Measurements from ENCODE around the gene XXYLT1. TPM values are rescaled to one million over a fixed set of nuclear protein-coding genes. Genes with fewer than 3 reads are reported as not detected.

The XXYLT1 gene
- polyA plus RNA-seq, 1 donor (not counting 4 experiments of a cell fraction or from before 2014, with no cell fraction given) = 11.1 TPM

- FAIRE-seq (no peak), DNase-seq (ENCODE audit: low read depth, low spot score) (no peak)
- Histone ChIP-seq H3K4me3 (ENCODE audit: control insufficient read depth in 2 of 3, extremely low read depth in 1 of 3, insufficient read depth in 2 of 3, low read depth in 1 of 3, low read length in 3 of 3) (no peak overlapping the region), H3K4me2 (ENCODE audit: control insufficient read depth, extremely low read depth, insufficient read depth, low read depth, low read length) (no peak overlapping the region), H2AFZ (ENCODE audit: control insufficient read depth, low read length) (no peak overlapping the region), H3K4me1 (ENCODE audit: control insufficient read depth, extremely low read depth, insufficient read depth, low read length) (peaks cover 8% of the 10 kb centered on the region), H3K9me1 (ENCODE audit: control insufficient read depth, extremely low read depth, insufficient read depth, low read length) (no peaks in the 10 kb centered on the region), H3K27me3 (ENCODE audit: control insufficient read depth, extremely low read depth, insufficient read depth, low read length) (no peaks in the 10 kb centered on the region), H3K9ac (ENCODE audit: control insufficient read depth, extremely low read depth, insufficient read depth, low read length) (no peak overlapping the region), H3K27ac (ENCODE audit: control insufficient read depth, insufficient read depth, low read length) (no peak overlapping the region), H3K36me3 (ENCODE audit: control insufficient read depth in 2 of 2, extremely low read depth in 1 of 2, insufficient read depth in 2 of 2, low read length in 2 of 2) (no peaks in the 10 kb centered on the region), H3K79me2 (ENCODE audit: control insufficient read depth, insufficient read depth, low read length) (peaks cover 2% of the 10 kb centered on the region), H4K20me1 (ENCODE audit: control insufficient read depth, extremely low read depth, insufficient read depth, low read length) (no peaks in the 10 kb centered on the region), H3K9me3 (ENCODE audit: control insufficient read depth, low read depth, low read length) (no peaks in the 10 kb centered on the region)
- TF ChIP-seq CTCF (optimal IDR thresholded peaks at IDR 0.05 in 1 of 3, IDR thresholded peaks at IDR 0.05 in 1 of 3, conservative IDR thresholded peaks at IDR 0.05 in 1 of 3; ENCODE audit: extremely low read depth in 1 of 3, insufficient read depth in 2 of 3, low read length in 3 of 3) = no peak
- TF ChIP-seq EZH2 (IDR thresholded peaks at IDR 0.05; ENCODE audit: low read length) = no peak
- dilution Hi-C loops (cut with MboI; ENCODE audit: extremely low pct_ligation_motif_present, low sequenced_read_pairs) = no loop called here
Observed at GRCh38 chr3:195207056-195207455, 63.9 kb downstream of the XXYLT1 start.

DNA sequence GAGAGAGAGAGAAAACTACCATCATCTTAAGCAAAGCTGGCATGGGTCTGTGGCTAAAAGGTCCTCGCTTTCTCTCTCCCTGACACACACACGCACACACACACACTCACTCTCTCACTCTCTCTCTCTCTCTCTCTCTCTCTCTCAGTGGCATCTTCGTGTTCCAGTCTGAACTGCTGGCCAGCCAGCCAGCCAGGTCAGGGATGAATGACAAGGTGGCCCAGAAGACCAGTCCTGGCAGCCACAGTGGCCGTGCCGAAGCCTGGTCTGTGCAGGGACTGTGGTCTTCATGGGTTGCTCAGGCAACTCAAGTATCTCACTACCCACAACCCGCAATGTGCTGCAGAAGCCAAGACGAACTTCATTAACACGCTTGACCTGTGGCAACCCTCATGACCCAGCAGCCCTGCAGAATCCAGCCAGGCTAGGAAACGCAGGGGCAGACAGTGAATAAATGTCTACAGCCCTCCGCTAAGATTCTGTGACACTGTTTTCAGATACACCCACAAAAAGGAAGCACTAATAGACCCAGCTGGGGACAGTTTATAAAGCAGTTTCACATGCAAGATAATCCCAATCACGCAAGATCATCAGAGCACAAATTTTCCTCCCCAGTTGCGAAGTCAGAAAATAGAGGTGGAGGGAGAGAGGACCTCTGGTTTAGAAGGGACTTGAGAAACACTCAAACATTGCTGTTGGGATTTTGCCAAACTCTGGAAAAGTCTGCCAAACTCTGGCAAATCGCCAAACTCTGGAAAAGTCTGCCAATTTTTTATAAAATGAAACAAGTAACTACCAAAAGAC is 66.4 kb downstream of the XXYLT1 start:
- Histone ChIP-seq H3K36me3 (ENCODE audit: control insufficient read depth in 2 of 2, extremely low read depth in 1 of 2, insufficient read depth in 2 of 2, low read length in 2 of 2) (no peaks in the 10 kb centered on the region), H3K4me2 (ENCODE audit: control insufficient read depth, extremely low read depth, insufficient read depth, low read depth, low read length) (no peak overlapping the region), H3K4me1 (ENCODE audit: control insufficient read depth, extremely low read depth, insufficient read depth, low read length) (peaks cover 3% of the 10 kb centered on the region), H3K27ac (ENCODE audit: control insufficient read depth, insufficient read depth, low read length) (no peak overlapping the region), H3K9me3 (ENCODE audit: control insufficient read depth, low read depth, low read length) (no peaks in the 10 kb centered on the region), H3K9me1 (ENCODE audit: control insufficient read depth, extremely low read depth, insufficient read depth, low read length) (no peaks in the 10 kb centered on the region), H3K27me3 (ENCODE audit: control insufficient read depth, extremely low read depth, insufficient read depth, low read length) (no peaks in the 10 kb centered on the region), H4K20me1 (ENCODE audit: control insufficient read depth, extremely low read depth, insufficient read depth, low read length) (no peaks in the 10 kb centered on the region), H3K79me2 (ENCODE audit: control insufficient read depth, insufficient read depth, low read length) (no peaks in the 10 kb centered on the region), H3K9ac (ENCODE audit: control insufficient read depth, extremely low read depth, insufficient read depth, low read length) (no peak overlapping the region), H2AFZ (ENCODE audit: control insufficient read depth, low read length) (no peak overlapping the region), H3K4me3 (ENCODE audit: control insufficient read depth in 2 of 3, extremely low read depth in 1 of 3, insufficient read depth in 2 of 3, low read depth in 1 of 3, low read length in 3 of 3) (no peak overlapping the region)
- FAIRE-seq (no peak), DNase-seq (ENCODE audit: low read depth, low spot score) (no peak)
- TF ChIP-seq CTCF (optimal IDR thresholded peaks at IDR 0.05 in 1 of 3, IDR thresholded peaks at IDR 0.05 in 1 of 3, conservative IDR thresholded peaks at IDR 0.05 in 1 of 3; ENCODE audit: extremely low read depth in 1 of 3, insufficient read depth in 2 of 3, low read length in 3 of 3) (no peak), EZH2 (IDR thresholded peaks at IDR 0.05; ENCODE audit: low read length) (no peak)
- dilution Hi-C loops (cut with MboI; ENCODE audit: extremely low pct_ligation_motif_present, low sequenced_read_pairs) = no loop called here
